HL-60 (cell line): ENCODE measurements around the gene NFIA.

ENCODE experiments used
- DNase-seq, 2 experiments: peaks; one replicate each; pipeline ENCODE4 v3.0.0-alpha.2; 2010 to 2020; ENCODE audit warnings: low read depth in 1 of 2, low spot score in 1 of 2
- H3K27ac ChIP-seq: fragments of 250-450 bp; sonication (Bioruptor Pico); replicated peaks from 2 replicates; pipeline ENCODE4 v1.5.1; 2020; ENCODE audit warnings: mild to moderate bottlenecking, moderate library complexity
- H3K27me3 ChIP-seq: fragments of 250-450 bp; sonication (Bioruptor Pico); 2 replicates; pipeline ENCODE4 v1.5.1; 2021; ENCODE audit warnings: mild to moderate bottlenecking, moderate library complexity; ENCODE audit not compliant: insufficient read depth, poor library complexity, severe bottlenecking
- H3K4me3 ChIP-seq: replicated peaks from 2 replicates; pipeline ENCODE4 v1.5.1; 2011; ENCODE audit warnings: mild to moderate bottlenecking, control low read depth, low read length; ENCODE audit not compliant: insufficient read depth
- CTCF ChIP-seq: IDR thresholded peaks from one replicate; pipeline ENCODE4 v1.5.1; 2011; ENCODE audit warnings: low read length, control low read depth, inconsistent platforms; ENCODE audit not compliant: insufficient read depth
- GABPA ChIP-seq: IDR thresholded peaks from 2 replicates; pipeline ENCODE4 v1.6.1; 2012; ENCODE audit warnings: low read depth
- POLR2AphosphoS5 ChIP-seq: IDR thresholded peaks from 2 replicates; pipeline ENCODE4 v1.6.1; 2012; ENCODE audit warnings: low read depth
- SPI1 ChIP-seq: IDR thresholded peaks from 2 replicates; pipeline ENCODE4 v1.6.1; 2012; ENCODE audit warnings: low read depth, mild to moderate bottlenecking, borderline replicate concordance
- TF ChIP-seq, protein P1 (sequence below): IDR thresholded peaks from 2 replicates; pipeline ENCODE4 v1.6.1; 2012; ENCODE audit warnings: low read depth; ENCODE audit not compliant: insufficient replicate concordance

The NFIA gene

DNA sequence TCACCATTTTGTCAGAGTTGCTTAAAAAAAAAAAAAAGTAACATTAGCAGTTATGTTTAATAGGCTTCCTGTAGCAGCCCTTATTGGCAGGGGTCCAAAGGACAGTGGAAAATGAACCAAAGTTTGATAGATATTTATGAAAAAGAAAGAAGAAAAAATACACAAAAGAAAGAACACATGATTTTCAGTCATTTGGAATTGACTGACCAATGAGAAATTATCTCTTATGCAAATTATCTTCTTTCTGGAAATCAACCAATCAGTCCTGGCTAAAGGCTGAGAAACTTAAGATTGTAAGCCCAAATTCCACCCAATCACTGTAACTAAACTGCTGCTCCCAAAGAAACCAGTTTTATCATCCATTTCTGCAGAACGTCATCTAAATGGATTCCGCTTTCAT lies 360.2 kb downstream of the NFIA start:
- no peak for DNase-seq
- TF ChIP-seq GABPA (no peak), POLR2AphosphoS5 (no peak), SPI1 (no peak), CTCF (no peak)
- TF ChIP-seq, protein P1, sequence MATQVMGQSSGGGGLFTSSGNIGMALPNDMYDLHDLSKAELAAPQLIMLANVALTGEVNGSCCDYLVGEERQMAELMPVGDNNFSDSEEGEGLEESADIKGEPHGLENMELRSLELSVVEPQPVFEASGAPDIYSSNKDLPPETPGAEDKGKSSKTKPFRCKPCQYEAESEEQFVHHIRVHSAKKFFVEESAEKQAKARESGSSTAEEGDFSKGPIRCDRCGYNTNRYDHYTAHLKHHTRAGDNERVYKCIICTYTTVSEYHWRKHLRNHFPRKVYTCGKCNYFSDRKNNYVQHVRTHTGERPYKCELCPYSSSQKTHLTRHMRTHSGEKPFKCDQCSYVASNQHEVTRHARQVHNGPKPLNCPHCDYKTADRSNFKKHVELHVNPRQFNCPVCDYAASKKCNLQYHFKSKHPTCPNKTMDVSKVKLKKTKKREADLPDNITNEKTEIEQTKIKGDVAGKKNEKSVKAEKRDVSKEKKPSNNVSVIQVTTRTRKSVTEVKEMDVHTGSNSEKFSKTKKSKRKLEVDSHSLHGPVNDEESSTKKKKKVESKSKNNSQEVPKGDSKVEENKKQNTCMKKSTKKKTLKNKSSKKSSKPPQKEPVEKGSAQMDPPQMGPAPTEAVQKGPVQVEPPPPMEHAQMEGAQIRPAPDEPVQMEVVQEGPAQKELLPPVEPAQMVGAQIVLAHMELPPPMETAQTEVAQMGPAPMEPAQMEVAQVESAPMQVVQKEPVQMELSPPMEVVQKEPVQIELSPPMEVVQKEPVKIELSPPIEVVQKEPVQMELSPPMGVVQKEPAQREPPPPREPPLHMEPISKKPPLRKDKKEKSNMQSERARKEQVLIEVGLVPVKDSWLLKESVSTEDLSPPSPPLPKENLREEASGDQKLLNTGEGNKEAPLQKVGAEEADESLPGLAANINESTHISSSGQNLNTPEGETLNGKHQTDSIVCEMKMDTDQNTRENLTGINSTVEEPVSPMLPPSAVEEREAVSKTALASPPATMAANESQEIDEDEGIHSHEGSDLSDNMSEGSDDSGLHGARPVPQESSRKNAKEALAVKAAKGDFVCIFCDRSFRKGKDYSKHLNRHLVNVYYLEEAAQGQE: no peak
- Histone ChIP-seq H3K27ac (no peak overlapping the region), H3K4me3 (no peak overlapping the region), H3K27me3 (no peaks in the 10 kb centered on the region)

GRCh38 chr1:61444288-61444687 lies 361.9 kb downstream of the NFIA start:
- Histone ChIP-seq H3K27me3 (no peaks in the 10 kb centered on the region), H3K4me3 (no peak overlapping the region), H3K27ac (no peak overlapping the region)
- TF ChIP-seq SPI1 (no peak), POLR2AphosphoS5 (no peak), CTCF (no peak), GABPA (no peak)
- TF ChIP-seq, protein P1: no peak
- no peak for DNase-seq

DNA sequence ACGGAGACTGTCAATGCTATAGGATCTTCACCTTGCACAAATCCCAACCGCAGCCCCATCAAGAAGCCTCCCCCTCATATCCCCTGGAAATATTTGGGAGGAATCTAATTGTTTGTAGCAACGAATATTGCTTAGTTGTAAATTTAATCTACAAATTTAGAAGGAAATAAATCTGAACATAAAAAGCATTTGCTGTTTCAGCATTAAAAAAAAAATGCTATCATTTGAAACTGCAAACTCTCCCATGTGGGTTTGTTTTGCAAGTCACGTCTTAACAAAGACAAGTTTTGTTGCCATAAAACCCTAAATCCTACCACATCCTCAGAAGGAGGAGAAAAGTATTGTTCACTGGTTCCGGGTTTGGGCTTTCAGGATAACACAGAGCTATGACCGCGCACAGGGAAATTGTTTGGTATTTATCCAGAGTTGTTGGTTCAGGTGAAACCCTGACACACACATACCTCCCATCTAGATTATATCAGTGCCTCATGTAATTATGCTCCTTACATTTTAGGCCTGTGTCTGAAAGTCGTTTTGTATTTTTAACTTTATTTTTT lies 363.0 kb downstream of the NFIA start:
- H3K27ac ChIP-seq: no peak overlapping the region
- no peaks in the 10 kb centered on the region for H3K27me3 ChIP-seq
- no peak overlapping the region for H3K4me3 ChIP-seq
- TF ChIP-seq CTCF (no peak), SPI1 (no peak), GABPA (no peak), POLR2AphosphoS5 (no peak)
- TF ChIP-seq, protein P1: no peak
- no peak for DNase-seq
